Body of pancreas (tissue), 4 donors: ENCODE results near the gene MRPL9. TPM values are rescaled to one million over a fixed set of nuclear protein-coding genes. Genes with fewer than 3 reads are reported as not detected.

Source experiments
- ATAC-seq: fragments of 150-250 bp; one replicate; pipeline ENCODE4 v1.9.1; 2016
- DNase-seq, 4 donors: peaks; one replicate each; pipeline ENCODE4 v3.0.0-alpha.2; 2019
- H3K27ac ChIP-seq, 4 donors: fragments of 200-600 bp; sonication (generic); 1 replicate in 3 of 4; 2 replicates in 1 of 4; pipeline versions ENCODE4 v1.5.1 to v1.6.1; 2016 to 2019; ENCODE audit warnings: mild to moderate bottlenecking in 1 of 4, mixed read lengths in 1 of 4, moderate library complexity in 1 of 4
- H3K27me3 ChIP-seq, 2 donors: fragments of 200-600 bp; sonication (generic); one replicate each; pipeline ENCODE4 v1.6.0; 2016; ENCODE audit warnings: mild to moderate bottlenecking in 1 of 2
- H3K36me3 ChIP-seq, 2 donors: fragments of 200-600 bp; sonication (generic); replicated peaks in 1 of 2; 2 replicates each; pipeline ENCODE4 v1.5.1; 2016; ENCODE audit warnings: low read depth in 2 of 2; ENCODE audit not compliant: insufficient read depth in 1 of 2
- H3K4me1 ChIP-seq: fragments of 200-600 bp; sonication (generic); one replicate; pipeline ENCODE4 v1.6.0; 2016
- H3K4me3 ChIP-seq, 2 donors: fragments of 200-600 bp; sonication (generic); 1 replicate in 1 of 2; 2 replicates in 1 of 2; pipeline ENCODE4 v1.5.1; 2016 to 2019
- H3K9me3 ChIP-seq, 3 donors: fragments of 200-600 bp; sonication (generic); 1 replicate in 2 of 3; 2 replicates in 1 of 3; pipeline ENCODE4 v1.5.1; 2016
- POLR2A ChIP-seq, 3 donors: fragments of 450-650 bp; IDR thresholded peaks; one replicate each; pipeline ENCODE4 v1.6.1; 2016; ENCODE audit warnings: antibody characterized with exemption in 3 of 3, mild to moderate bottlenecking in 2 of 3
- WGBS, 2 donors: methylation state at CpG; one replicate each; pipeline ENCODE4 v1.1.5; 2017; 5-methylcytosine and 5-hydroxymethylcytosine counted together
- intact Hi-C: fragments of 100-400 bp; cut with DNase I; formaldehyde crosslinking; loops from one replicate; pipeline ENCODE4 v1.15.1; 2023
- total RNA-seq, 2 donors: library from RNA; depleted of rRNA; stranded (reverse); fragments of >200 nt; gene quantifications; one replicate each; pipeline ENCODE4 v1.1.0, GENCODE V29; 2016
- TF ChIP-seq, protein P1 (sequence below), 7 experiments: fragments of 450-650 bp in 4 of 7; fragments of 200-600 bp in 3 of 7; sonication (generic) in 3 of 7; IDR thresholded peaks; one replicate each; pipeline ENCODE4 v1.5.1; 2016 to 2019; ENCODE audit warnings: antibody characterized with exemption in 7 of 7

Gene MRPL9
- total RNA-seq, 2 donors from 2014 or later: 24.6 to 40.2 TPM

DNA sequence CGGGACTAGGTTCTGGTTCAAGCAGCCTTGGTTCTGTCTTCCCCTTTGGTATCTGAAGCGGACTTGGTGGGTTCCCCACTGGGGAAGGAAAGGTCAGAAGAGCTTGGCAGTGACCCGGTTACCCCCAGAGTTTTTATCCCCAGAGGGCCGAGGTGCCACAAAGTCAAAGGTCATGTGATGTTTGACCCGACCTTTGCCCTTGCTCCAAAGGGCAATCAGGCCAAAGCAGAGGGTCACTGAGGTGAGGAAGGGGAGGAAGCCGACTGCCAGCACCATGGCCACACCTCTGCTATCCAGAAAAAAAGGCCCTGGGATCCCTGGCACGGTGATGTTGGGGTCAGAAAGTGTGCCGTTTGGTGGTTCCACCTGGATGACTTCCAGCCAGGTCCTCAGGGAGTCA, 37.5 kb upstream of the MRPL9 start:
- Histone ChIP-seq H3K27me3 (no peaks in the 10 kb centered on the region), H3K4me1 (no peaks in the 10 kb centered on the region), H3K27ac (no peak overlapping the region), H3K36me3 (no peaks in the 10 kb centered on the region), H3K4me3 (no peak overlapping the region), H3K9me3 (no peaks in the 10 kb centered on the region)
- WGBS, 2 donors: 61 to 76% methylated on average over 5 to 8 of the region's 8 CpGs
- intact Hi-C loops: no loop called here
- DNase-seq (no peak), ATAC-seq (no peak)
- TF ChIP-seq, protein P1, sequence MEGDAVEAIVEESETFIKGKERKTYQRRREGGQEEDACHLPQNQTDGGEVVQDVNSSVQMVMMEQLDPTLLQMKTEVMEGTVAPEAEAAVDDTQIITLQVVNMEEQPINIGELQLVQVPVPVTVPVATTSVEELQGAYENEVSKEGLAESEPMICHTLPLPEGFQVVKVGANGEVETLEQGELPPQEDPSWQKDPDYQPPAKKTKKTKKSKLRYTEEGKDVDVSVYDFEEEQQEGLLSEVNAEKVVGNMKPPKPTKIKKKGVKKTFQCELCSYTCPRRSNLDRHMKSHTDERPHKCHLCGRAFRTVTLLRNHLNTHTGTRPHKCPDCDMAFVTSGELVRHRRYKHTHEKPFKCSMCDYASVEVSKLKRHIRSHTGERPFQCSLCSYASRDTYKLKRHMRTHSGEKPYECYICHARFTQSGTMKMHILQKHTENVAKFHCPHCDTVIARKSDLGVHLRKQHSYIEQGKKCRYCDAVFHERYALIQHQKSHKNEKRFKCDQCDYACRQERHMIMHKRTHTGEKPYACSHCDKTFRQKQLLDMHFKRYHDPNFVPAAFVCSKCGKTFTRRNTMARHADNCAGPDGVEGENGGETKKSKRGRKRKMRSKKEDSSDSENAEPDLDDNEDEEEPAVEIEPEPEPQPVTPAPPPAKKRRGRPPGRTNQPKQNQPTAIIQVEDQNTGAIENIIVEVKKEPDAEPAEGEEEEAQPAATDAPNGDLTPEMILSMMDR (IDR thresholded peaks at IDR 0.05): no peak
- no peak for TF ChIP-seq POLR2A (IDR thresholded peaks at IDR 0.05)

DNA sequence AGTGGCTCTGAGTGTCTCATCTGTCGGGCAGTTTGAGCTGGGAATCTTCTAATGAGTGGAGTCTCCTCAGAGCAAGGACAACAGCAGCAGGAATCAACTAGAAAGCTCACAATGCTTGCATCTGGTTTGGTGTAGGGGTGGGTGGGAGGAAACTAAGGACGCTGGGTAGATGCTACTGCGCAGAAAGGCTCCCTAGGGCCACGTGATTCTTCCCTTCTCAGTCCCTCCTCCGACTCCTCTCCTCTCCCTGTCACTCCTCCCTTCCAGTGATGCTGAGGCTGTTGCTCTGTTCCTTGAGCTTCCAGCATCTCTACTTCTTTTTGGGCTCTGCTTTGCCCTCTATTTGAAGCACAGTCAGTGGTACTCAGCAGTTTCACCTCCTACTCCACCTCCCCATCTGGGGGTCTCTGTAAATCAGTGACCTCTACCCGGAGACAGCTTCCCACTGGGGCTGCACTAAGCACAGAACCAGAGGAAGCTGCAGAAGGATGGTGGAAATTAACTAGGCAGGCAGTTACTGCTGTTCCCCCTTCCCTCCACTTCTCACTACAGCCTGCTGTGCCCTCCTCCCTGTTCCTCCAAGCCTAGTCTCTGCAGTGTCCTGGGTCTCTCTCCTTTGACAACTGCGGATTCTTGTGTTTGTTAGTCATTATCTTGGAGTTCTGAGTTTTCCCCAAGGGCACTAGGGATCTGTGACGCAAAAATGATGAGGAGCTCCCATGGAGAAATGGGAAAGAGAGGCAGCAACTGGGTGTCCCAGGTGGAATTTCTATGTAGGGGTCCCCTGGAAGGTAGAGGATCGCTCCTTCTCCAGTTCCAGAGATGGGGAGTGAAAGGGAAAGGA, 36.1 kb upstream of the MRPL9 start:
- Histone ChIP-seq H3K4me1 (no peaks in the 10 kb centered on the region), H3K27ac (no peak overlapping the region), H3K4me3 (no peak overlapping the region), H3K27me3 (no peaks in the 10 kb centered on the region), H3K9me3 (no peaks in the 10 kb centered on the region), H3K36me3 (no peaks in the 10 kb centered on the region)
- ATAC-seq: no peak
- intact Hi-C loops: no loop called here
- WGBS, 2 donors: 58 to 73% methylated on average over 9 of the region's 9 CpGs
- DNase-seq: no peak
- TF ChIP-seq, protein P1 (IDR thresholded peaks at IDR 0.05): no peak
- TF ChIP-seq POLR2A (IDR thresholded peaks at IDR 0.05): no peak

DNA sequence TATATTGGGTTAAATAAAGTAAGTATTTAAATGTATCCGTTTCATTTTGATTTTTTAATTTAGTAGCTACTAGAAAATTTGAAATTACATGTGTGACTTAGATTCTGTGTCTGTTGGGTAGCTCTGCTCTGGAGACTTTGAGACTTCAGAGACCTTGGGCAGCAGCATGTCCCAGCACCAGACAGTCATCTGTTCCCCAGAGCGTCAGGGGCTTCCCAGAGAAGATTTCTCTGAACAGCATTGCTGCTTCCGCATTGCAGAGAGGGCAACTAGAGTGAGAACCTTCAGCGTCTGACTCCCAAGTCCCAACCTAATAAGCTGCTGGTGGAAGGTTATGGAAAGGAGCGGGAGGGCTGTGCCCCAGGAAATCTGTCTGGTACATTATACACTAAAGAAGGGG, 35.3 kb upstream of the MRPL9 start:
- Histone ChIP-seq H3K4me1 (no peaks in the 10 kb centered on the region), H3K4me3 (no peak overlapping the region), H3K9me3 (no peaks in the 10 kb centered on the region), H3K27ac (no peak overlapping the region), H3K36me3 (no peaks in the 10 kb centered on the region), H3K27me3 (no peaks in the 10 kb centered on the region)
- ATAC-seq: no peak
- intact Hi-C loops: no loop called here
- WGBS, 2 donors: 86 to 89% methylated on average over 5 of the region's 5 CpGs
- no peak for TF ChIP-seq POLR2A (IDR thresholded peaks at IDR 0.05)
- TF ChIP-seq, protein P1 (IDR thresholded peaks at IDR 0.05): no peak
- no peak for DNase-seq

DNA sequence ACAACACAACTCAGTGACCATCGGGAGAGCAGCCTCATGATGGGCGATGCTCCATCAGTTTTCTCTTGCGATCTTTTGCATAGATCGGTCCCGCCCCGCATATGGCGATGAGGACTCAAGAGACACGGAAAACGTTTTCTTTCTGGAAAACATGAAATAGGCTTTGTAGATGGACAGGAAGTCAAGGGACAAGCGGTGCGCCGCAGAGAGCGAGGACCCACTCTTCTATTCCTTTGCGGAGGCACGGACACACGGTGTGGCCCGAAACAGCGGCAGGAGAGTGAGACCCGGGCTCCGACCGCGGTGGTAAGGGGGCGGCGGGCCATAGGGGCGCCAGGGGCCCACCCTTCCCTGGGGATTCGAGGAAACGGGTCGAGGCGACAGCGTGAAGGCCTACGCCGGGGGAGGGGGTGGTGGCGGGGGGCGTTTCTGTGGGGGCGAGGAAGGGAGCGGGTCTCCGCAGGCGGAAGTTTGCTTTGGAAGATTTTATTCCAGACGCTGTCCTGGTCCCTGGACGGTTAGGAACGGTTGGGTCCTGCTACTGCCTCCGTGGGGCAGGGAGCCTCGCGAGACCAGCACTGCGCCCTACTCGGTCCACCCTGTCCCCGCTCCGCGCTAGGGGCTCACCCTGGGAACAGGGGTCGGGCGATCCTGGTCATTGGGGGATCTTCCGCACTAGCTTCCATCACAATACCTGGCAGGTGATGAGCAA, 27.8 kb upstream of the MRPL9 start:
- peaks cover 8% of the 10 kb centered on the region for H3K4me1 ChIP-seq
- no peaks in the 10 kb centered on the region for H3K36me3 ChIP-seq
- WGBS, 2 donors: 0 to 1% methylated on average over 12 to 48 of the region's 52 CpGs
- H3K27me3 ChIP-seq: no peaks in the 10 kb centered on the region
- DNase-seq (peak in 1 of 4 donors; percentile 29), ATAC-seq (peak; percentile 4)
- no peak for TF ChIP-seq POLR2A (IDR thresholded peaks at IDR 0.05)
- TF ChIP-seq, protein P1 (IDR thresholded peaks at IDR 0.05): no peak
- no peaks in the 10 kb centered on the region for H3K9me3 ChIP-seq
- peak overlapping the region; percentile 35 to 79 (median 63) for H3K27ac ChIP-seq
- intact Hi-C loops: no loop called here
- H3K4me3 ChIP-seq: peak overlapping the region; percentile 39 to 90
